Right cardiac atrium (tissue), 5 donors: ENCODE data around the gene CDH1. TPM values are rescaled to one million over a fixed set of nuclear protein-coding genes. Genes with fewer than 3 reads are reported as not detected.
A peak's percentile ranks its signal among the peaks of the same experiment; 100 is the strongest.

Experiments used
- ATAC-seq, 2 donors: fragments of 200-7000 bp; cut with Tn5 transposase; one replicate each; pipeline versions ENCODE4 v1.8.0 to v1.9.1; 2020; ENCODE audit warnings: moderate library complexity in 2 of 2, mild to moderate bottlenecking in 1 of 2
- DNase-seq, 3 donors: peaks; one replicate each; pipeline ENCODE4 v3.0.0-alpha.2; 2020
- H3K27ac ChIP-seq: one replicate; pipeline ENCODE4 v1.5.1; 2013; ENCODE audit warnings: mild to moderate bottlenecking, low read length, control low read depth, moderate library complexity
- H3K27me3 ChIP-seq: one replicate; pipeline ENCODE4 v1.6.1; 2013; ENCODE audit not compliant: control insufficient read depth, insufficient read depth
- H3K4me1 ChIP-seq: one replicate; pipeline ENCODE4 v1.6.1; 2013; ENCODE audit warnings: low read length; ENCODE audit not compliant: control insufficient read depth, insufficient read depth
- H3K4me3 ChIP-seq: one replicate; pipeline ENCODE4 v1.5.1; 2013; ENCODE audit warnings: low read length, control low read depth
- H3K9me3 ChIP-seq: one replicate; pipeline ENCODE4 v1.6.1; 2013; ENCODE audit warnings: low read length; ENCODE audit not compliant: control insufficient read depth
- WGBS: extraction: QIAGEN DNeasy Blood & Tissue Kit; methylation state at CpG from one replicate; pipeline ENCODE4 v1.1.7; 2013; 5-methylcytosine and 5-hydroxymethylcytosine counted together
- intact Hi-C, 4 donors: fragments of 100-400 bp; cut with DNase I; formaldehyde crosslinking; loops; one replicate each; pipeline versions ENCODE4 v1.11.0 to v1.14.0; 2022 to 2023
- polyA plus RNA-seq: library from polyadenylated mRNA; stranded (reverse); fragments of 200-250 nt; gene quantifications from one replicate; pipeline ENCODE4 v1.2.3, GENCODE V29; 2013
- total RNA-seq, 4 donors: library from RNA; stranded (reverse); fragmentation: NEBNext Ultra II Directional; extraction: Animal tissue kit (Norgen Biotek cat#: 25700); gene quantifications; one replicate each; pipeline ENCODE4 v1.2.1, GENCODE V29; 2021
- donor health status: healthy with polysubstance abuse.
- donor health status: DM: no; HTN: yes; CAD: no.
- donor health status: DM: no; HTN: no; CAD: no.
- donor health status: DM: no; HTN: yes; CAD: no; lungs with severe emphysema.
- donor health status: DM: yes; HTN: yes; CAD: no.

The CDH1 gene
- total and polyA plus RNA-seq, 5 donors, result 0.14 TPM; not detected in 4

- Histone ChIP-seq H3K4me1 (no peaks in the 10 kb centered on the region), H3K9me3 (no peaks in the 10 kb centered on the region), H3K4me3 (no peak overlapping the region), H3K27me3 (no peaks in the 10 kb centered on the region), H3K27ac (no peak overlapping the region)
- 92% methylated on average over 8 of the region's 8 CpGs for WGBS
- ATAC-seq (no peak), DNase-seq (no peak)
- intact Hi-C loops, result no loop called here
These were observed 56.3 kb downstream of the CDH1 start for GRCh38 chr16:68793401-68793857.

GRCh38 chr16:68798398-68798797 is 61.3 kb downstream of the CDH1 start:
- Histone ChIP-seq H3K27me3 (no peaks in the 10 kb centered on the region), H3K9me3 (no peaks in the 10 kb centered on the region), H3K4me3 (no peak overlapping the region), H3K4me1 (no peaks in the 10 kb centered on the region), H3K27ac (no peak overlapping the region)
- intact Hi-C loops, result no loop called here
- WGBS, result 78% methylated on average over 2 of the region's 2 CpGs
- DNase-seq, result no peak
- no peak for ATAC-seq

GRCh38 chr16:68800257-68800875 is 63.3 kb downstream of the CDH1 start:
- H3K4me1 ChIP-seq, result no peaks in the 10 kb centered on the region
- intact Hi-C loops, result no loop called here
- no peak overlapping the region for H3K4me3 ChIP-seq
- WGBS, result 8% methylated on average over 5 of the region's 5 CpGs
- ATAC-seq (peak; percentile 79 to 83), DNase-seq (peak in 1 of 3 donors; percentile 58)
- H3K9me3 ChIP-seq, result no peaks in the 10 kb centered on the region
- H3K27me3 ChIP-seq, result no peaks in the 10 kb centered on the region
- H3K27ac ChIP-seq, result no peak overlapping the region

- no peak for ATAC-seq
- no peak for DNase-seq
- H3K27ac ChIP-seq, result no peak overlapping the region
- H3K4me1 ChIP-seq, result no peaks in the 10 kb centered on the region
- no peaks in the 10 kb centered on the region for H3K9me3 ChIP-seq
- no peak overlapping the region for H3K4me3 ChIP-seq
- 78% methylated on average over 7 of the region's 7 CpGs for WGBS
- H3K27me3 ChIP-seq, result no peaks in the 10 kb centered on the region
- intact Hi-C loops, result no loop called here
These were observed 65.1 kb downstream of the CDH1 start for GRCh38 chr16:68802190-68802589.

GRCh38 chr16:68806422-68806821 is 69.3 kb downstream of the CDH1 start:
- WGBS, result 88% methylated on average over 2 of the region's 2 CpGs
- DNase-seq (no peak), ATAC-seq (no peak)
- H3K27ac ChIP-seq, result no peak overlapping the region
- intact Hi-C loops, result no loop called here
- no peak overlapping the region for H3K4me3 ChIP-seq
- no peaks in the 10 kb centered on the region for H3K27me3 ChIP-seq
- no peaks in the 10 kb centered on the region for H3K9me3 ChIP-seq
- H3K4me1 ChIP-seq, result no peaks in the 10 kb centered on the region

GRCh38 chr16:68806981-68807380 is 69.9 kb downstream of the CDH1 start:
- 59% methylated on average over 1 of the region's 1 CpG for WGBS
- Histone ChIP-seq H3K4me1 (no peaks in the 10 kb centered on the region), H3K9me3 (no peaks in the 10 kb centered on the region), H3K4me3 (no peak overlapping the region), H3K27me3 (no peaks in the 10 kb centered on the region), H3K27ac (no peak overlapping the region)
- ATAC-seq (no peak), DNase-seq (no peak)
- intact Hi-C loops, result no loop called here

GRCh38 chr16:68814516-68814915 is 77.4 kb downstream of the CDH1 start:
- intact Hi-C loops, result no loop called here
- H3K9me3 ChIP-seq, result no peaks in the 10 kb centered on the region
- H3K27ac ChIP-seq, result no peak overlapping the region
- H3K27me3 ChIP-seq, result no peaks in the 10 kb centered on the region
- no peak overlapping the region for H3K4me3 ChIP-seq
- DNase-seq (no peak), ATAC-seq (no peak)
- 85% methylated on average over 3 of the region's 3 CpGs for WGBS
- no peaks in the 10 kb centered on the region for H3K4me1 ChIP-seq

GRCh38 chr16:68823401-68824135 is 86.5 kb downstream of the CDH1 start:
- H3K9me3 ChIP-seq, result no peaks in the 10 kb centered on the region
- intact Hi-C loops, result no loop called here
- no peak overlapping the region for H3K27ac ChIP-seq
- H3K4me3 ChIP-seq, result no peak overlapping the region
- DNase-seq, result no peak
- no peak for ATAC-seq
- WGBS, result 66% methylated on average over 8 of the region's 8 CpGs
- H3K27me3 ChIP-seq, result no peaks in the 10 kb centered on the region
- no peaks in the 10 kb centered on the region for H3K4me1 ChIP-seq

- H3K27ac ChIP-seq, result no peak overlapping the region
- intact Hi-C loops, result no loop called here
- DNase-seq, result no peak
- no peak for ATAC-seq
- H3K4me1 ChIP-seq, result no peaks in the 10 kb centered on the region
- H3K27me3 ChIP-seq, result no peaks in the 10 kb centered on the region
- H3K9me3 ChIP-seq, result no peaks in the 10 kb centered on the region
- H3K4me3 ChIP-seq, result no peak overlapping the region
These were observed 88.3 kb downstream of the CDH1 start for GRCh38 chr16:68825427-68825826.

- no peaks in the 10 kb centered on the region for H3K9me3 ChIP-seq
- no peak overlapping the region for H3K4me3 ChIP-seq
- ATAC-seq (no peak), DNase-seq (no peak)
- no peak overlapping the region for H3K27ac ChIP-seq
- H3K27me3 ChIP-seq, result no peaks in the 10 kb centered on the region
- no peaks in the 10 kb centered on the region for H3K4me1 ChIP-seq
- 80% methylated on average over 6 of the region's 6 CpGs for WGBS
- intact Hi-C loops, result no loop called here
These were observed 89.6 kb downstream of the CDH1 start for GRCh38 chr16:68826652-68827051.

GRCh38 chr16:68833251-68833650 is 96.2 kb downstream of the CDH1 start:
- no peaks in the 10 kb centered on the region for H3K9me3 ChIP-seq
- no peaks in the 10 kb centered on the region for H3K4me1 ChIP-seq
- ATAC-seq, result no peak
- H3K27me3 ChIP-seq, result no peaks in the 10 kb centered on the region
- H3K4me3 ChIP-seq, result no peak overlapping the region
- DNase-seq, result no peak
- intact Hi-C loops, result no loop called here
- H3K27ac ChIP-seq, result no peak overlapping the region
- 84% methylated on average over 14 of the region's 14 CpGs for WGBS
